HEK293 (cell line): ENCODE measurements around the gene NLRP7.
"Not testable (repeated sequence)": the region's sequence is repeated elsewhere in the genome, so short reads cannot be mapped to it uniquely, and the experiment has no call there.

ENCODE experiments used
- CTCF ChIA-PET: fragments of 350-600 bp; formaldehyde crosslinking; extraction: SDS; loops from one replicate; lab custom pipeline; 2021; ENCODE audit warnings: antibody characterized with exemption; lab: Yijun Ruan, JAX
- POLR2A ChIA-PET: fragments of 300-600 bp; formaldehyde crosslinking; extraction: SDS; loops from one replicate; lab custom pipeline; 2020; ENCODE audit warnings: antibody characterized with exemption, inconsistent platforms; lab: Yijun Ruan, JAX
- H3K27ac ChIP-seq: fragments of 200-500 bp; sonication (Bioruptor generic); 2 replicates; pipeline ENCODE4 v1.5.1; 2014; ENCODE audit warnings: low read depth, low read length, control low read depth, inconsistent platforms; ENCODE audit errors: extremely low read depth
- H3K36me3 ChIP-seq, 2 experiments: fragments of 200-500 bp in 1 of 2; sonication (Bioruptor generic) in 1 of 2; 1 replicate in 1 of 2; 2 replicates in 1 of 2; pipeline ENCODE4 v1.5.1; 2014 to 2017; ENCODE audit warnings: inconsistent platforms in 2 of 2, low read length in 2 of 2; ENCODE audit not compliant: control insufficient read depth in 2 of 2, insufficient read depth in 1 of 2
- H3K4me1 ChIP-seq: fragments of 200-500 bp; sonication (Bioruptor generic); 2 replicates; pipeline ENCODE4 v1.5.1; 2014; ENCODE audit warnings: mild to moderate bottlenecking, low read length, inconsistent platforms; ENCODE audit not compliant: control insufficient read depth, insufficient read depth
- H3K4me3 ChIP-seq: 2 replicates; pipeline ENCODE4 v1.5.1; 2011; ENCODE audit warnings: low read depth, mild to moderate bottlenecking, control low read depth, low read length, moderate library complexity
- H3K9me3 ChIP-seq: fragments of 200-500 bp; sonication (Bioruptor generic); 2 replicates; pipeline ENCODE4 v1.5.1; 2014; ENCODE audit warnings: low read depth, low read length, inconsistent platforms; ENCODE audit not compliant: control insufficient read depth, insufficient read depth
- INSM2 ChIP-seq: fragments of 450-650 bp; formaldehyde crosslinking; IDR thresholded peaks from 2 replicates; pipeline ENCODE4 v1.5.1; 2016; ENCODE audit warnings: missing biosample characterization, missing genetic modification characterization
- TRIM28 ChIP-seq: IDR thresholded peaks from 2 replicates; pipeline ENCODE4 v1.6.1; 2011; ENCODE audit warnings: low read length, control low read depth, borderline replicate concordance
- ZFHX2 ChIP-seq: fragments of 450-650 bp; formaldehyde crosslinking; conservative IDR thresholded peaks from 2 replicates; pipeline ENCODE4 v1.5.1; 2016; ENCODE audit warnings: missing biosample characterization, missing genetic modification characterization
- ZNF133 ChIP-seq: fragments of 450-650 bp; formaldehyde crosslinking; IDR thresholded peaks from 2 replicates; pipeline ENCODE4 v1.5.1; 2016; ENCODE audit warnings: missing biosample characterization, missing genetic modification characterization
- ZNF148 ChIP-seq: fragments of 450-650 bp; formaldehyde crosslinking; IDR thresholded peaks from 2 replicates; pipeline ENCODE4 v1.5.0; 2017; ENCODE audit warnings: missing biosample characterization, missing genetic modification characterization, borderline replicate concordance
- ZNF157 ChIP-seq: fragments of 450-650 bp; formaldehyde crosslinking; IDR thresholded peaks from 2 replicates; pipeline ENCODE4 v1.5.1; 2016; ENCODE audit warnings: missing biosample characterization, missing genetic modification characterization
- ZNF184 ChIP-seq: fragments of 450-650 bp; IDR thresholded peaks from 2 replicates; pipeline ENCODE4 v1.5.1; 2018; ENCODE audit warnings: missing biosample characterization, mild to moderate bottlenecking, missing genetic modification characterization
- ZNF280C ChIP-seq: fragments of 450-650 bp; formaldehyde crosslinking; IDR thresholded peaks from 2 replicates; pipeline ENCODE4 v1.5.1; 2016; ENCODE audit warnings: missing biosample characterization, missing genetic modification characterization
- ZNF280D ChIP-seq: fragments of 450-650 bp; formaldehyde crosslinking; IDR thresholded peaks from 2 replicates; pipeline ENCODE4 v1.5.1; 2016; ENCODE audit warnings: missing biosample characterization, missing genetic modification characterization
- ZNF354C ChIP-seq: fragments of 450-650 bp; formaldehyde crosslinking; IDR thresholded peaks from 2 replicates; pipeline ENCODE4 v1.5.1; 2016; ENCODE audit warnings: missing biosample characterization, missing genetic modification characterization, low read depth, borderline replicate concordance
- ZNF362 ChIP-seq: fragments of 450-650 bp; formaldehyde crosslinking; IDR thresholded peaks from 2 replicates; pipeline ENCODE4 v1.5.1; 2016; ENCODE audit warnings: missing biosample characterization, missing genetic modification characterization
- ZNF423 ChIP-seq: fragments of 450-650 bp; formaldehyde crosslinking; IDR thresholded peaks from 2 replicates; pipeline ENCODE4 v1.5.1; 2016; ENCODE audit warnings: missing biosample characterization, missing genetic modification characterization
- ZNF513 ChIP-seq: fragments of 450-650 bp; IDR thresholded peaks from 2 replicates; pipeline ENCODE4 v1.5.1; 2018; ENCODE audit warnings: missing biosample characterization, missing genetic modification characterization
- ZNF544 ChIP-seq: fragments of 450-650 bp; formaldehyde crosslinking; IDR thresholded peaks from 2 replicates; pipeline ENCODE4 v1.5.0; 2017; ENCODE audit warnings: missing biosample characterization, missing genetic modification characterization
- ZNF76 ChIP-seq: fragments of 450-650 bp; formaldehyde crosslinking; IDR thresholded peaks from 2 replicates; pipeline ENCODE4; 2016; ENCODE audit warnings: low read depth, missing biosample characterization, missing genetic modification characterization, borderline replicate concordance

NLRP7 gene

GRCh38 chr19:54906819-54907218, 40.5 kb downstream of the NLRP7 start (continued):
- TF ChIP-seq ZNF280D (tag by site-specific recombination), result no peak
- no peak for TF ChIP-seq INSM2
- TF ChIP-seq ZNF184 (tag by site-specific recombination), result no peak

GRCh38 chr19:54905803-54906511, 41.4 kb downstream of the NLRP7 start, which contains the start of gene NCR1:
NCR1 (plus strand) TSS chr19:54906148; CDS start chr19:54906188, 40 bp downstream.
- ChIA-PET CTCF (no interaction called here), POLR2A (no interaction called here)
- H3K4me1 ChIP-seq, result no peaks in the 10 kb centered on the region

GRCh38 chr19:54905421-54905802, 41.9 kb downstream of the NLRP7 start:
- Histone ChIP-seq H3K4me3 (no peak overlapping the region), H3K9me3 (no peaks in the 10 kb centered on the region), H3K27ac (no peak overlapping the region), H3K36me3 (no peaks in the 10 kb centered on the region), H3K4me1 (no peaks in the 10 kb centered on the region)
- ChIA-PET CTCF (no interaction called here), POLR2A (no interaction called here)
- no peak for TF ChIP-seq ZNF513
- no peak for TF ChIP-seq TRIM28
- TF ChIP-seq ZNF423, result no peak
- no peak for TF ChIP-seq ZNF76 (tag by site-specific recombination)
- no peak for TF ChIP-seq ZNF544 (tag by site-specific recombination)
- no peak for TF ChIP-seq ZNF148
- TF ChIP-seq ZNF133, result no peak

More at GRCh38 chr19:54905803-54906511, 41.4 kb downstream of the NLRP7 start, which contains the start of gene NCR1:
- no peak within 1 kb of the TSS for H3K27ac ChIP-seq
- no peaks in the 10 kb centered on the region for H3K36me3 ChIP-seq
- TF ChIP-seq ZNF157 (tag by site-specific recombination) (no peak), ZNF280C (tag by site-specific recombination) (no peak), ZNF362 (tag by site-specific recombination) (no peak), ZNF354C (tag by site-specific recombination) (no peak), ZFHX2 (tag by site-specific recombination) (no peak)
- no peaks in the 10 kb centered on the region for H3K9me3 ChIP-seq
- H3K4me3 ChIP-seq, result no peak within 1 kb of the TSS

GRCh38 chr19:54904261-54904660, 43.1 kb downstream of the NLRP7 start:
- not testable (repeated sequence) for H3K36me3 ChIP-seq, H3K9me3 ChIP-seq, H3K27ac ChIP-seq, H3K4me1 ChIP-seq, H3K4me3 ChIP-seq
- ChIA-PET CTCF (interaction anchor here (0.6 to 0.7 kb wide), 2 partner anchors 263 to 318 kb away, joined by 3 to 4 read pairs; no protein-coding TSS in a partner anchor), POLR2A (interaction anchor here (0.7 kb wide), 1 partner anchor 237 kb away, joined by 4 read pairs; no protein-coding TSS in a partner anchor)
